Measurements from ENCODE around the gene CDC42EP5. TPM values are rescaled to one million over a fixed set of nuclear protein-coding genes. Genes with fewer than 3 reads are reported as not detected.

Gene CDC42EP5
- total RNA-seq, 1 experiment from 2014 or later, result 11.5 TPM

DNA sequence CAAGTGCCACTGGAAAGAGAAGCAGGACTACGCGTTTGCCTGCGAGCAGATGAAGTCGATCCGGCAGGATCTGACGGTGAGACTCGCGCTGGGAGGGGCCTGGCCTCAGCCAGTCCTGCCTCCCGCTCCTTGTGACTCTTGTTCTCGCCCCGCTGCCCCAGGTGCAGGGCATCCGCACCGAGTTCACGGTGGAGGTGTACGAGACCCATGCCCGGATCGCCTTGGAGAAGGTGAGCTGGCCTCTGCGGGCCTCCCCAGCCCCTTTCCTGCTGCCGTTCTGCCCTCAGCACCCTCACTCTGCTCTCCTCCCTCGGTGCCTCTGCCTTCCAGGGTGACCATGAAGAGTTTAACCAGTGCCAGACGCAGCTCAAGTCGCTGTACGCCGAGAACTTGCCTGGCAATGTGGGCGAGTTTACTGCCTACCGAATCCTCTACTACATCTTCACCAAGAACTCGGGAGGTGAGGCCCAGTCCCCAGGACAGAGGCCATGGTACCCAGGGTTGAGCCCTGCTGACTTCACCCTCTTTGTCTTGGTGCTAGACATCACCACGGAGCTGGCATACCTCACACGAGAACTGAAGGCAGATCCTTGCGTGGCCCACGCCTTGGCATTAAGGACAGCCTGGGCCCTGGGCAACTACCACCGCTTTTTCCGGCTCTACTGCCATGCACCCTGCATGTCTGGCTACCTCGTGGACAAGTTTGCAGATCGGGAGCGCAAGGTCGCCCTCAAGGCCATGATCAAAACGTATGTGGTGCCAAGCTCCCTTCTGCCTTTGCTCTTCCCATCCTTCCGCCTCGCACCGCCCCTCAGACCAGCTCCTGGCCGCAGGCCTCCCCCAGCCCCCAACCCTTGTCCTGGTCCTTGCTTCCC is 15.1 kb downstream of the CDC42EP5 start:
- POLR2A ChIA-PET, result no interaction called here
- peaks cover 7% of the 10 kb centered on the region for H3K4me1 Mint-ChIP-seq
- H3K36me3 Mint-ChIP-seq, result peaks cover 61% of the 10 kb centered on the region
- H3K27me3 Mint-ChIP-seq (ENCODE audit: low read depth), result no peaks in the 10 kb centered on the region
- TF ChIP-seq, protein P1, sequence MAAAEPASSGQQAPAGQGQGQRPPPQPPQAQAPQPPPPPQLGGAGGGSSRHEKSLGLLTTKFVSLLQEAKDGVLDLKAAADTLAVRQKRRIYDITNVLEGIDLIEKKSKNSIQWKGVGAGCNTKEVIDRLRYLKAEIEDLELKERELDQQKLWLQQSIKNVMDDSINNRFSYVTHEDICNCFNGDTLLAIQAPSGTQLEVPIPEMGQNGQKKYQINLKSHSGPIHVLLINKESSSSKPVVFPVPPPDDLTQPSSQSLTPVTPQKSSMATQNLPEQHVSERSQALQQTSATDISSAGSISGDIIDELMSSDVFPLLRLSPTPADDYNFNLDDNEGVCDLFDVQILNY (CRISPR knock-in tag; IDR thresholded peaks at IDR 0.05), result no peak
- no peak for TF ChIP-seq NR3C1 (CRISPR knock-in tag; conservative IDR thresholded peaks at IDR 0.05; ENCODE audit: low read depth)
- no peak for TF ChIP-seq CBFB (CRISPR knock-in tag; IDR thresholded peaks at IDR 0.05; ENCODE audit: low read depth)
- no peak for TF ChIP-seq GTF2I (CRISPR knock-in tag; conservative IDR thresholded peaks at IDR 0.05)
- no peak for TF ChIP-seq OVOL2 (CRISPR knock-in tag; IDR thresholded peaks at IDR 0.05; ENCODE audit: borderline replicate concordance)
- no peak for TF ChIP-seq ETV6 (CRISPR knock-in tag; IDR thresholded peaks at IDR 0.05)
- no peak for TF ChIP-seq ESRRA (CRISPR knock-in tag; IDR thresholded peaks at IDR 0.05; ENCODE audit: borderline replicate concordance)
- TF ChIP-seq, protein P2, sequence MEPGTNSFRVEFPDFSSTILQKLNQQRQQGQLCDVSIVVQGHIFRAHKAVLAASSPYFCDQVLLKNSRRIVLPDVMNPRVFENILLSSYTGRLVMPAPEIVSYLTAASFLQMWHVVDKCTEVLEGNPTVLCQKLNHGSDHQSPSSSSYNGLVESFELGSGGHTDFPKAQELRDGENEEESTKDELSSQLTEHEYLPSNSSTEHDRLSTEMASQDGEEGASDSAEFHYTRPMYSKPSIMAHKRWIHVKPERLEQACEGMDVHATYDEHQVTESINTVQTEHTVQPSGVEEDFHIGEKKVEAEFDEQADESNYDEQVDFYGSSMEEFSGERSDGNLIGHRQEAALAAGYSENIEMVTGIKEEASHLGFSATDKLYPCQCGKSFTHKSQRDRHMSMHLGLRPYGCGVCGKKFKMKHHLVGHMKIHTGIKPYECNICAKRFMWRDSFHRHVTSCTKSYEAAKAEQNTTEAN (CRISPR knock-in tag; IDR thresholded peaks at IDR 0.05), result no peak
- TF ChIP-seq, protein P3, sequence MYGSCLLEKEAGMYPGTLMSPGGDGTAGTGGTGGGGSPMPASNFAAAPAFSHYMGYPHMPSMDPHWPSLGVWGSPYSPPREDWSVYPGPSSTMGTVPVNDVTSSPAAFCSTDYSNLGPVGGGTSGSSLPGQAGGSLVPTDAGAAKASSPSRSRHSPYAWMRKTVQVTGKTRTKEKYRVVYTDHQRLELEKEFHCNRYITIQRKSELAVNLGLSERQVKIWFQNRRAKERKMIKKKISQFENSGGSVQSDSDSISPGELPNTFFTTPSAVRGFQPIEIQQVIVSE (CRISPR knock-in tag; IDR thresholded peaks at IDR 0.05; ENCODE audit: borderline replicate concordance), result no peak
- TF ChIP-seq, protein P4, sequence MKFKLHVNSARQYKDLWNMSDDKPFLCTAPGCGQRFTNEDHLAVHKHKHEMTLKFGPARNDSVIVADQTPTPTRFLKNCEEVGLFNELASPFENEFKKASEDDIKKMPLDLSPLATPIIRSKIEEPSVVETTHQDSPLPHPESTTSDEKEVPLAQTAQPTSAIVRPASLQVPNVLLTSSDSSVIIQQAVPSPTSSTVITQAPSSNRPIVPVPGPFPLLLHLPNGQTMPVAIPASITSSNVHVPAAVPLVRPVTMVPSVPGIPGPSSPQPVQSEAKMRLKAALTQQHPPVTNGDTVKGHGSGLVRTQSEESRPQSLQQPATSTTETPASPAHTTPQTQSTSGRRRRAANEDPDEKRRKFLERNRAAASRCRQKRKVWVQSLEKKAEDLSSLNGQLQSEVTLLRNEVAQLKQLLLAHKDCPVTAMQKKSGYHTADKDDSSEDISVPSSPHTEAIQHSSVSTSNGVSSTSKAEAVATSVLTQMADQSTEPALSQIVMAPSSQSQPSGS (CRISPR knock-in tag; IDR thresholded peaks at IDR 0.05; ENCODE audit: borderline replicate concordance, low read depth), result no peak
- TF ChIP-seq, protein P5, sequence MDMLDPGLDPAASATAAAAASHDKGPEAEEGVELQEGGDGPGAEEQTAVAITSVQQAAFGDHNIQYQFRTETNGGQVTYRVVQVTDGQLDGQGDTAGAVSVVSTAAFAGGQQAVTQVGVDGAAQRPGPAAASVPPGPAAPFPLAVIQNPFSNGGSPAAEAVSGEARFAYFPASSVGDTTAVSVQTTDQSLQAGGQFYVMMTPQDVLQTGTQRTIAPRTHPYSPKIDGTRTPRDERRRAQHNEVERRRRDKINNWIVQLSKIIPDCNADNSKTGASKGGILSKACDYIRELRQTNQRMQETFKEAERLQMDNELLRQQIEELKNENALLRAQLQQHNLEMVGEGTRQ (CRISPR knock-in tag; IDR thresholded peaks at IDR 0.05), result no peak
- TF ChIP-seq NR1H2 (CRISPR knock-in tag; IDR thresholded peaks at IDR 0.05), result no peak
- TF ChIP-seq IRF2 (CRISPR knock-in tag; IDR thresholded peaks at IDR 0.05; ENCODE audit: borderline replicate concordance, low read depth), result no peak
- TF ChIP-seq, protein P6, sequence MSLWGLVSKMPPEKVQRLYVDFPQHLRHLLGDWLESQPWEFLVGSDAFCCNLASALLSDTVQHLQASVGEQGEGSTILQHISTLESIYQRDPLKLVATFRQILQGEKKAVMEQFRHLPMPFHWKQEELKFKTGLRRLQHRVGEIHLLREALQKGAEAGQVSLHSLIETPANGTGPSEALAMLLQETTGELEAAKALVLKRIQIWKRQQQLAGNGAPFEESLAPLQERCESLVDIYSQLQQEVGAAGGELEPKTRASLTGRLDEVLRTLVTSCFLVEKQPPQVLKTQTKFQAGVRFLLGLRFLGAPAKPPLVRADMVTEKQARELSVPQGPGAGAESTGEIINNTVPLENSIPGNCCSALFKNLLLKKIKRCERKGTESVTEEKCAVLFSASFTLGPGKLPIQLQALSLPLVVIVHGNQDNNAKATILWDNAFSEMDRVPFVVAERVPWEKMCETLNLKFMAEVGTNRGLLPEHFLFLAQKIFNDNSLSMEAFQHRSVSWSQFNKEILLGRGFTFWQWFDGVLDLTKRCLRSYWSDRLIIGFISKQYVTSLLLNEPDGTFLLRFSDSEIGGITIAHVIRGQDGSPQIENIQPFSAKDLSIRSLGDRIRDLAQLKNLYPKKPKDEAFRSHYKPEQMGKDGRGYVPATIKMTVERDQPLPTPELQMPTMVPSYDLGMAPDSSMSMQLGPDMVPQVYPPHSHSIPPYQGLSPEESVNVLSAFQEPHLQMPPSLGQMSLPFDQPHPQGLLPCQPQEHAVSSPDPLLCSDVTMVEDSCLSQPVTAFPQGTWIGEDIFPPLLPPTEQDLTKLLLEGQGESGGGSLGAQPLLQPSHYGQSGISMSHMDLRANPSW (CRISPR knock-in tag; conservative IDR thresholded peaks at IDR 0.05; ENCODE audit: low read depth), result no peak
- no peak for TF ChIP-seq ZBTB21 (CRISPR knock-in tag; IDR thresholded peaks at IDR 0.05; ENCODE audit: borderline replicate concordance)
- H3K9me3 Mint-ChIP-seq, result no peaks in the 10 kb centered on the region
- no peak overlapping the region for H3K27ac Mint-ChIP-seq
- no peak overlapping the region for H3K4me3 Mint-ChIP-seq
- ATAC-seq (no peak), DNase-seq (ENCODE audit: low spot score) (no peak)
- CTCF ChIA-PET, result interaction anchor here (0.6 kb wide), 1 partner anchor 1816 kb away, joined by 5 read pairs; no protein-coding TSS in a partner anchor
